Measurements from ENCODE around the gene GHRH.

GHRH gene

GRCh38 chr20:37263686-37264085 lies 2.1 kb upstream of the GHRH start:
- DNase-seq (ENCODE audit: low read depth in 2 of 2, low spot score in 1 of 2) = no peak

- DNase-seq (ENCODE audit: low read depth in 2 of 2, low spot score in 1 of 2) = no peak
Measured at GRCh38 chr20:37262505-37262904, 891 bp upstream of the GHRH start.

GRCh38 chr20:37260923-37261322 lies 691 bp downstream of the GHRH start:
- DNase-seq (ENCODE audit: low read depth in 2 of 2, low spot score in 1 of 2) = no peak

GRCh38 chr20:37259865-37260264 lies 1.7 kb downstream of the GHRH start:
- no peak for DNase-seq (ENCODE audit: low read depth in 2 of 2, low spot score in 1 of 2)

GRCh38 chr20:37259031-37259430 lies 2.6 kb downstream of the GHRH start:
- no peak for DNase-seq (ENCODE audit: low read depth in 2 of 2, low spot score in 1 of 2)

GRCh38 chr20:37257988-37258387 lies 3.6 kb downstream of the GHRH start:
- DNase-seq (ENCODE audit: low read depth in 2 of 2, low spot score in 1 of 2) = no peak

- DNase-seq (ENCODE audit: low read depth in 2 of 2, low spot score in 1 of 2) = no peak
Measured at GRCh38 chr20:37257530-37257929, 4.1 kb downstream of the GHRH start.

GRCh38 chr20:37256286-37256685 lies 5.3 kb downstream of the GHRH start:
- no peak for DNase-seq (ENCODE audit: low read depth in 2 of 2, low spot score in 1 of 2)

GRCh38 chr20:37254114-37254878 lies 7.3 kb downstream of the GHRH start:
- DNase-seq (ENCODE audit: low read depth in 2 of 2, low spot score in 1 of 2) = no peak

GRCh38 chr20:37253087-37253486 lies 8.5 kb downstream of the GHRH start:
- DNase-seq (ENCODE audit: low read depth in 2 of 2, low spot score in 1 of 2) = no peak

GRCh38 chr20:37251825-37252477 lies 9.7 kb downstream of the GHRH start:
- DNase-seq (ENCODE audit: low read depth in 2 of 2, low spot score in 1 of 2) = no peak

GRCh38 chr20:37249304-37249703 lies 12.3 kb downstream of the GHRH start:
- DNase-seq (ENCODE audit: low read depth in 2 of 2, low spot score in 1 of 2) = no peak

GRCh38 chr20:37247547-37247946 lies 14.1 kb downstream of the GHRH start:
- no peak for DNase-seq (ENCODE audit: low read depth in 2 of 2, low spot score in 1 of 2)

GRCh38 chr20:37246736-37247135 lies 14.9 kb downstream of the GHRH start:
- DNase-seq (ENCODE audit: low read depth in 2 of 2, low spot score in 1 of 2) = no peak

GRCh38 chr20:37245216-37246150 lies 16.1 kb downstream of the GHRH start:
- DNase-seq (ENCODE audit: low read depth in 2 of 2, low spot score in 1 of 2) = no peak

GRCh38 chr20:37244572-37244957 lies 17.0 kb downstream of the GHRH start:
- no peak for DNase-seq (ENCODE audit: low read depth in 2 of 2, low spot score in 1 of 2)

- DNase-seq (ENCODE audit: low read depth in 2 of 2, low spot score in 1 of 2) = no peak
Measured at GRCh38 chr20:37243937-37244571, 17.6 kb downstream of the GHRH start.

GRCh38 chr20:37243076-37243936 lies 18.3 kb downstream of the GHRH start:
- no peak for DNase-seq (ENCODE audit: low read depth in 2 of 2, low spot score in 1 of 2)

- DNase-seq (ENCODE audit: low read depth in 2 of 2, low spot score in 1 of 2) = no peak
Measured at GRCh38 chr20:37242503-37242902, 19.1 kb downstream of the GHRH start.

GRCh38 chr20:37240337-37241067 lies 21.1 kb downstream of the GHRH start:
- no peak for DNase-seq (ENCODE audit: low read depth in 2 of 2, low spot score in 1 of 2)
